Breast epithelium (tissue), 3 donors: ENCODE results near the gene MTHFD1.

Experiments used
- POLR2A ChIP-seq: fragments of 450-650 bp; IDR thresholded peaks from one replicate; pipeline ENCODE4 v1.6.1; 2016; ENCODE audit warnings: antibody characterized with exemption, mild to moderate bottlenecking, moderate library complexity
- TF ChIP-seq, protein P1 (sequence below), 3 donors: fragments of 450-650 bp; IDR thresholded peaks; one replicate each; pipeline ENCODE4 v1.5.1; 2016 to 2017; ENCODE audit warnings: antibody characterized with exemption in 3 of 3, mild to moderate bottlenecking in 3 of 3, moderate library complexity in 3 of 3

DNA sequence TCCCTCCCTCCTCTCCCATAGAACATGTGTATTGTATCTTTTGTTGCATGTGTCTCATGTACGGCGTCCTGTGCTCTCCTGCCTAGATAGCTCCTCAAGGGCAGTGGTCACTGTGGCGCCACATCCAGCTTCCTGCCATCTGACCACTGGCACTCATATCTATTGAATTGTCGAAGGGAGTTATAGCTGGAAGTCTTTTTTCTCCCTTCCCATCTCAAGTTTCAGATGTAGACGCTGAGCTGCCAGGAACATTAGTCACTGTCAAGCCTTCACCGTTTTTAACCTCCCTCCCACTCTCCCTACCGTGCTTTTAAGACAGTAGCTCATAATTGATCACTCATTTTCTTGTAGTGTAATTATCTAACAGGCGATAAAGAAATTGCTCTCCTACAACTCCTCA is 33.0 kb downstream of the MTHFD1 start:
- TF ChIP-seq, protein P1, sequence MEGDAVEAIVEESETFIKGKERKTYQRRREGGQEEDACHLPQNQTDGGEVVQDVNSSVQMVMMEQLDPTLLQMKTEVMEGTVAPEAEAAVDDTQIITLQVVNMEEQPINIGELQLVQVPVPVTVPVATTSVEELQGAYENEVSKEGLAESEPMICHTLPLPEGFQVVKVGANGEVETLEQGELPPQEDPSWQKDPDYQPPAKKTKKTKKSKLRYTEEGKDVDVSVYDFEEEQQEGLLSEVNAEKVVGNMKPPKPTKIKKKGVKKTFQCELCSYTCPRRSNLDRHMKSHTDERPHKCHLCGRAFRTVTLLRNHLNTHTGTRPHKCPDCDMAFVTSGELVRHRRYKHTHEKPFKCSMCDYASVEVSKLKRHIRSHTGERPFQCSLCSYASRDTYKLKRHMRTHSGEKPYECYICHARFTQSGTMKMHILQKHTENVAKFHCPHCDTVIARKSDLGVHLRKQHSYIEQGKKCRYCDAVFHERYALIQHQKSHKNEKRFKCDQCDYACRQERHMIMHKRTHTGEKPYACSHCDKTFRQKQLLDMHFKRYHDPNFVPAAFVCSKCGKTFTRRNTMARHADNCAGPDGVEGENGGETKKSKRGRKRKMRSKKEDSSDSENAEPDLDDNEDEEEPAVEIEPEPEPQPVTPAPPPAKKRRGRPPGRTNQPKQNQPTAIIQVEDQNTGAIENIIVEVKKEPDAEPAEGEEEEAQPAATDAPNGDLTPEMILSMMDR (IDR thresholded peaks at IDR 0.05) = no peak
- TF ChIP-seq POLR2A = no peak
